ENCODE measurements around the gene SHISA9.

- no peak for TF ChIP-seq CTCF (IDR thresholded peaks at IDR 0.05)
- no peak for TF ChIP-seq POLR2A (IDR thresholded peaks at IDR 0.05; ENCODE audit: low read depth)
- no peak for TF ChIP-seq POLR2AphosphoS5 (IDR thresholded peaks at IDR 0.05)
Observed at GRCh38 chr16:12958366-12958765, 57.0 kb downstream of the SHISA9 start.

All from esophagus muscularis mucosa (tissue), 3 donors.